Stomach (tissue), 4 donors: ENCODE results near the gene REPS1.

Source experiments
- CTCF ChIP-seq, 7 experiments: fragments of 450-650 bp in 4 of 7; fragments of 200-600 bp in 3 of 7; sonication (generic) in 3 of 7; IDR thresholded peaks; one replicate each; pipeline ENCODE4 v1.5.1; 2016 to 2019; ENCODE audit warnings: antibody characterized with exemption in 7 of 7, control low read depth in 2 of 7, mild to moderate bottlenecking in 1 of 7
- EP300 ChIP-seq: sonication (generic); formaldehyde crosslinking; IDR thresholded peaks from one replicate; pipeline ENCODE4 v1.6.1; 2017; ENCODE audit warnings: antibody characterized with exemption
- POLR2A ChIP-seq, 4 donors: fragments of 450-650 bp; IDR thresholded peaks; one replicate each; pipeline ENCODE4 v1.6.1; 2016; ENCODE audit warnings: antibody characterized with exemption in 4 of 4, control low read depth in 2 of 4, mild to moderate bottlenecking in 1 of 4, moderate library complexity in 1 of 4
- POLR2AphosphoS5 ChIP-seq, 3 donors: sonication (generic); formaldehyde crosslinking; IDR thresholded peaks; one replicate each; pipeline ENCODE4 v1.6.1; 2016; ENCODE audit warnings: antibody characterized with exemption in 3 of 3

GRCh38 chr6:138909511-138909910 lies 78.5 kb downstream of the REPS1 start:
- TF ChIP-seq POLR2AphosphoS5 (IDR thresholded peaks at IDR 0.05) (no peak), POLR2A (IDR thresholded peaks at IDR 0.05) (no peak), CTCF (IDR thresholded peaks at IDR 0.05) (no peak), EP300 (no peak)
